Kidney (tissue), 14 donors: ENCODE results near the gene UVSSA. TPM values are rescaled to one million over a fixed set of nuclear protein-coding genes. Genes with fewer than 3 reads are reported as not detected.

Experiments used
- DNase-seq, 5 donors: peaks; one replicate each; pipeline ENCODE4 v3.0.0-alpha.2; 2013 to 2020
- FAIRE-seq: peaks from 2 replicates; lab custom pipeline; 2012; peaks lifted over from hg19 to GRCh38; lab: Jason Lieb, UNC
- H3K27ac ChIP-seq, 2 donors: one replicate each; pipeline ENCODE4 v1.7.0; 2013; ENCODE audit warnings: low read depth in 2 of 2, low read length in 2 of 2, inconsistent platforms in 1 of 2
- H3K27me3 ChIP-seq: one replicate; pipeline ENCODE4 v1.7.1; 2013; ENCODE audit warnings: low read length, inconsistent platforms; ENCODE audit not compliant: control insufficient read depth, insufficient read depth
- H3K36me3 ChIP-seq, 3 donors: one replicate each; pipeline versions ENCODE4 v1.7.0 to v1.7.1; 2013; ENCODE audit warnings: low read length in 3 of 3, control low read depth in 1 of 3, inconsistent platforms in 1 of 3; ENCODE audit not compliant: insufficient read depth in 3 of 3, control insufficient read depth in 2 of 3
- H3K4me1 ChIP-seq, 3 donors: one replicate each; pipeline versions ENCODE4 v1.7.0 to v1.7.1; 2013; ENCODE audit warnings: low read length in 3 of 3, inconsistent platforms in 1 of 3, low read depth in 1 of 3; ENCODE audit not compliant: control insufficient read depth in 2 of 3, insufficient read depth in 2 of 3
- H3K4me3 ChIP-seq, 3 donors: one replicate each; pipeline versions ENCODE4 v1.7.0 to v1.8.1; 2013; ENCODE audit warnings: low read length in 3 of 3, control low read depth in 1 of 3, inconsistent platforms in 1 of 3
- H3K9ac ChIP-seq, 3 donors: one replicate each; pipeline versions ENCODE4 v1.7.0 to v1.7.1; 2013; ENCODE audit warnings: low read length in 3 of 3, control low read depth in 1 of 3, inconsistent platforms in 1 of 3
- H3K9me3 ChIP-seq, 3 donors: one replicate each; pipeline versions ENCODE4 v1.7.0 to v1.7.1; 2013; ENCODE audit warnings: low read length in 3 of 3, control low read depth in 1 of 3, inconsistent platforms in 1 of 3; ENCODE audit not compliant: control insufficient read depth in 2 of 3, insufficient read depth in 1 of 3
- CTCF ChIP-seq: IDR thresholded peaks from 3 replicates; pipeline ENCODE4 v1.5.1; 2012; ENCODE audit warnings: mild to moderate bottlenecking, moderate library complexity, borderline replicate concordance; ENCODE audit not compliant: insufficient read depth; ENCODE audit errors: extremely low read depth
- intact Hi-C: fragments of 100-400 bp; cut with DNase I; formaldehyde crosslinking; loops from one replicate; pipeline ENCODE4 v1.11.1; 2022
- polyA plus RNA-seq: library from polyadenylated mRNA; stranded (reverse); fragments of 350-450 nt; fragmentation: Illumina TruSeq; extraction: RNeasy Lipid Tissue Mini Kit (QIAGEN cat#74804); gene quantifications from one replicate; pipeline ENCODE4 v1.2.3, GENCODE V29; 2014; ENCODE audit warnings: low read depth, low replicate concordance; ENCODE audit not compliant: insufficient read depth
- total RNA-seq: library from RNA; stranded (reverse); fragmentation: NEBNext Ultra II Directional; extraction: Animal tissue kit (Norgen Biotek cat#: 25700); gene quantifications from one replicate; pipeline ENCODE4 v1.2.1, GENCODE V29; 2021
- donor health status: control.
- donor health status: control.
- donor health status: control.
- donor health status: control.
- donor health status: control.
- donor health status: DM: yes; HTN: yes; CAD: no.
- donor health status: Normal renal cell carcinoma (clear cell type).

UVSSA gene
- total and polyA plus RNA-seq, 2 donors from 2014 or later = 5.2 to 32.5 TPM

DNA sequence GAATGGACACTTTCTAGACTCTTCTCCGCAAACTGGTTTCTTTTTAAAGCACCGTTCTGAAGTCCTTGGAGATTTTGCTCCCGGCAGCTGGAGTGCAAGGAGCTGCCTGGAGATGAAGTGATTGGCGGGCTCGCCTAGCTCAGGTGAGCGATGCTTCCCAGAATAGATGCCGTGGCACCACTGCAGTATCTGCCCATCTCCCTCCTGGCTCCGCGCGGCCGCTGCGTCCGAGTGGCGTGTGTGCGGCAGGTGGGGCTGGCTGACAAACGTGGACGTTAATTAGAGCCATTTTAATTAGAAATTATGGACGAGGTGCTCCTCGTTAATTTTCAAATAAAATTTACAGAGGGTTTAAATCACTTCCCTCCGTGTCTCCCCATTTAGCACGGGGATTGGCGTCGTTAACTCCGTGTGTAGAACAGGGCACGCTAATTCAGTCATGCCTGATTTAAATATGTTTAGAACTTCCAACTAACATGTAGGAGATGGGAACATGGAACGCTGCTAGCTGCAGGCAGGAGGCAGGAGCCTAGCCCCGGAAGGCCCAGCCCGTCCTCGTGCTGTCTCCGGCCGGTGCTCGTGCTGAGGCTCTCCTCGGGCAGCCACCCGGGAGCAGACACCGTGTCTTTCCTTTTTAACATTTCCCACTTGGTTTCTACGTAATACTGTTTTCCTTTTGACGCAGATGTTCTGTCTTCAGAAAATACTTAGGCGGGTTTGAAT lies 11.6 kb downstream of the UVSSA start:
- no peak for FAIRE-seq

GRCh38 chr4:1359144-1359501 lies 12.1 kb downstream of the UVSSA start:
- Histone ChIP-seq H3K27ac (no peak overlapping the region), H3K4me3 (no peak overlapping the region), H3K9me3 (no peaks in the 10 kb centered on the region), H3K36me3 (peaks cover 0 to 4% (median 2%) of the 10 kb centered on the region in 3 donors), H3K4me1 (no peaks in the 10 kb centered on the region), H3K27me3 (no peaks in the 10 kb centered on the region), H3K9ac (no peak overlapping the region)
- intact Hi-C loops = loop anchor here (10.0 kb wide), 1 partner anchor 266 kb away; no protein-coding TSS in a partner anchor
- FAIRE-seq (no peak), DNase-seq (no peak)
- no peak for TF ChIP-seq CTCF

More for the DNA sequence above, 11.6 kb downstream of the UVSSA start:
- TF ChIP-seq CTCF = no peak
- no peak for DNase-seq
- Histone ChIP-seq H3K9me3 (no peaks in the 10 kb centered on the region), H3K27ac (no peak overlapping the region), H3K4me3 (no peak overlapping the region), H3K4me1 (no peaks in the 10 kb centered on the region), H3K36me3 (peaks cover 0 to 4% (median 2%) of the 10 kb centered on the region in 3 donors), H3K9ac (no peak overlapping the region), H3K27me3 (no peaks in the 10 kb centered on the region)
- intact Hi-C loops = loop anchor here (10.0 kb wide), 1 partner anchor 266 kb away; no protein-coding TSS in a partner anchor

DNA sequence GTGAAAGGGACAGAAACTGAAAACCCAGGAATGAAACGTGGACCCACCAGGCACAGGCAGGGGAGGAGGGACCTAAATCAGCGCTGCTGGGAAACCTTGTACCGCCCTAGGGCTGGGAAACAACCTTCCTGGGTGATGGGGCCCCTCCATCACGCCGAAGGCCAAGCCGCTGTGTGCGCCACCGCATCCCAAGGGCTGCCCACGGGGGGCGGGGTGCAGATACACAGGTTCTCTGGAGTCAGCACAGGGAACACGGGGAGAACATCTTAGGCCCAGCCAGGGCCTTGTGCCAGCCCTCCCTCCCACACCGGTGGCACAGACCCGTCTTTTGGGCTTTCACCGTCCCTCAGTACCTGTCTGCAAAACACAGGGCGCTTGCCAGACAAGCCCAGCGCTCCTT lies 13.0 kb downstream of the UVSSA start:
- Histone ChIP-seq H3K4me3 (no peak overlapping the region), H3K27me3 (no peaks in the 10 kb centered on the region), H3K4me1 (no peaks in the 10 kb centered on the region), H3K9ac (no peak overlapping the region), H3K36me3 (peaks cover 0 to 4% (median 3%) of the 10 kb centered on the region in 3 donors), H3K27ac (no peak overlapping the region), H3K9me3 (no peaks in the 10 kb centered on the region)
- TF ChIP-seq CTCF = no peak
- FAIRE-seq (no peak), DNase-seq (no peak)
- intact Hi-C loops = loop anchor here (10.0 kb wide), 1 partner anchor 265 kb away; no protein-coding TSS in a partner anchor
